IMR-90 (cell line): Measurements from ENCODE around the gene SESN2. TPM values are rescaled to one million over a fixed set of nuclear protein-coding genes. Genes with fewer than 3 reads are reported as not detected.

Source experiments
- ATAC-seq: fragments of 200-7000 bp; cut with Tn5 transposase; 2 replicates; pipeline ENCODE4 v1.9.1; 2020; ENCODE audit warnings: low read depth, mild to moderate bottlenecking, moderate library complexity
- BruUV-seq: library from RNA; stranded (reverse); fragments of 400-500 nt; replicated peaks from 2 replicates; lab custom pipeline; 2021; lab: Mats Ljungman, UMichigan
- CTCF ChIA-PET: fragments of 300-600 bp; formaldehyde crosslinking; extraction: SDS; loops from one replicate; lab custom pipeline; 2021; ENCODE audit warnings: antibody characterized with exemption; lab: Yijun Ruan, JAX
- POLR2A ChIA-PET: fragments of 300-600 bp; sonication (Branson Sonifier 250); formaldehyde crosslinking; loops from one replicate; lab custom pipeline; 2022; ENCODE audit warnings: antibody characterized with exemption; ENCODE audit not compliant: unreplicated experiment; lab: Charles Lee
- DNase-seq: peaks from one replicate; pipeline ENCODE4 v3.0.0; 2013
- H2AFZ ChIP-seq: replicated peaks from 2 replicates; pipeline ENCODE3; 2013; ENCODE audit warnings: low read length, mild to moderate bottlenecking; ENCODE audit not compliant: poor library complexity
- H2AK5ac ChIP-seq: 2 replicates; pipeline ENCODE4 v1.6.1; 2013; ENCODE audit warnings: low read depth, low read length, inconsistent platforms
- H2AK9ac ChIP-seq: replicated peaks from 2 replicates; pipeline ENCODE3; 2013; ENCODE audit warnings: mild to moderate bottlenecking, low read depth, low read length, moderate library complexity; ENCODE audit not compliant: poor library complexity
- H2BK120ac ChIP-seq: 2 replicates; pipeline ENCODE4 v1.6.1; 2013; ENCODE audit warnings: low read depth, low read length, inconsistent platforms
- H2BK15ac ChIP-seq: 3 replicates; pipeline ENCODE4 v1.6.1; 2013; ENCODE audit warnings: low read depth, low read length, inconsistent platforms
- H2BK20ac ChIP-seq: 2 replicates; pipeline ENCODE4 v1.6.1; 2013; ENCODE audit warnings: low read depth, mild to moderate bottlenecking, inconsistent platforms, low read length, moderate library complexity
- H2BK5ac ChIP-seq: 2 replicates; pipeline ENCODE4 v1.6.1; 2013; ENCODE audit warnings: mild to moderate bottlenecking, low read depth, low read length, inconsistent platforms; ENCODE audit not compliant: poor library complexity, severe bottlenecking
- H3K14ac ChIP-seq: replicated peaks from 2 replicates; pipeline ENCODE4 v1.6.1; 2013; ENCODE audit warnings: low read depth, low read length, inconsistent platforms
- H3K18ac ChIP-seq: 2 replicates; pipeline ENCODE4 v1.6.1; 2013; ENCODE audit warnings: low read depth, low read length, control low read depth
- H3K23ac ChIP-seq: 2 replicates; pipeline ENCODE4 v1.6.1; 2013; ENCODE audit warnings: low read depth, low read length, inconsistent platforms
- H3K27ac ChIP-seq: 2 replicates; pipeline ENCODE4 v1.5.1; 2013; ENCODE audit warnings: mild to moderate bottlenecking, control low read depth, low read length; ENCODE audit not compliant: insufficient read depth
- H3K27me3 ChIP-seq: 2 replicates; pipeline ENCODE4 v1.6.1; 2013; ENCODE audit warnings: low read length; ENCODE audit not compliant: control insufficient read depth, insufficient read depth
- H3K36me3 ChIP-seq: 2 replicates; pipeline ENCODE4 v1.6.1; 2013; ENCODE audit warnings: low read length, mixed read lengths; ENCODE audit not compliant: control insufficient read depth, insufficient read depth
- H3K4ac ChIP-seq: 2 replicates; pipeline ENCODE4 v1.6.1; 2013; ENCODE audit warnings: low read depth, low read length, inconsistent platforms
- H3K4me1 ChIP-seq: 2 replicates; pipeline ENCODE4 v1.6.1; 2013; ENCODE audit warnings: low read length, mixed read lengths; ENCODE audit not compliant: control insufficient read depth, insufficient read depth
- H3K4me2 ChIP-seq: 2 replicates; pipeline ENCODE4 v1.6.1; 2013; ENCODE audit warnings: low read depth, mild to moderate bottlenecking, control low read depth, low read length, moderate library complexity
- H3K4me3 ChIP-seq: 2 replicates; pipeline ENCODE4 v1.5.1; 2013; ENCODE audit warnings: low read depth, mild to moderate bottlenecking, control low read depth, low read length, moderate library complexity; ENCODE audit not compliant: insufficient read depth
- H3K56ac ChIP-seq: 2 replicates; pipeline ENCODE4 v1.6.1; 2013; ENCODE audit warnings: low read length, inconsistent platforms; ENCODE audit not compliant: insufficient read depth; ENCODE audit errors: extremely low read depth
- H3K79me1 ChIP-seq, 2 experiments: 2 replicates each; pipeline ENCODE4 v1.6.1; 2013; ENCODE audit warnings: low read length in 2 of 2, inconsistent platforms in 1 of 2, low read depth in 1 of 2
- H3K9ac ChIP-seq: 2 replicates; pipeline ENCODE4 v1.6.1; 2013; ENCODE audit warnings: low read depth, low read length, control low read depth
- H3K9me1 ChIP-seq: 2 replicates; pipeline ENCODE4 v1.6.1; 2013; ENCODE audit warnings: low read length, inconsistent platforms; ENCODE audit not compliant: insufficient read depth
- H3K9me3 ChIP-seq: 2 replicates; pipeline ENCODE4 v1.6.1; 2013; ENCODE audit warnings: low read length; ENCODE audit not compliant: control insufficient read depth, insufficient read depth
- H4K20me1 ChIP-seq: 2 replicates; pipeline ENCODE4 v1.6.1; 2013; ENCODE audit warnings: low read length, inconsistent platforms; ENCODE audit not compliant: insufficient read depth
- H4K5ac ChIP-seq: 2 replicates; pipeline ENCODE4 v1.6.1; 2013; ENCODE audit warnings: mild to moderate bottlenecking, low read depth, low read length, control low read depth
- H4K8ac ChIP-seq, 2 experiments: 2 replicates each; pipeline ENCODE4 v1.6.1; 2013; ENCODE audit warnings: low read depth in 2 of 2, low read length in 2 of 2, control low read depth in 1 of 2, inconsistent platforms in 1 of 2
- H4K91ac ChIP-seq: 2 replicates; pipeline ENCODE4 v1.6.1; 2013; ENCODE audit warnings: low read depth, low read length, inconsistent platforms; ENCODE audit not compliant: insufficient read depth
- BHLHE40 ChIP-seq: fragments of 150-350 bp; IDR thresholded peaks from 2 replicates; pipeline ENCODE4 v1.6.1; 2016; ENCODE audit warnings: mild to moderate bottlenecking, low read depth, low read length
- CEBPB ChIP-seq: IDR thresholded peaks from 2 replicates; pipeline ENCODE4 v1.6.1; 2012; ENCODE audit warnings: low read depth, low read length, improper control_type of control experiment
- CHD1 ChIP-seq: IDR thresholded peaks from 2 replicates; pipeline ENCODE4 v1.6.1; 2012; ENCODE audit warnings: low read depth, low read length, improper control_type of control experiment
- FOS ChIP-seq: fragments of 150-350 bp; IDR thresholded peaks from 2 replicates; pipeline ENCODE4 v1.6.1; 2016; ENCODE audit warnings: low read depth, low read length
- MAFK ChIP-seq: IDR thresholded peaks from 2 replicates; pipeline ENCODE4 v1.6.1; 2012; ENCODE audit warnings: low read depth, low read length, improper control_type of control experiment
- MAZ ChIP-seq: IDR thresholded peaks from 2 replicates; pipeline ENCODE4 v1.6.1; 2012; ENCODE audit warnings: low read depth, mild to moderate bottlenecking, low read length, improper control_type of control experiment, moderate library complexity, borderline replicate concordance
- MXI1 ChIP-seq: IDR thresholded peaks from 2 replicates; pipeline ENCODE4 v1.6.1; 2012; ENCODE audit warnings: low read depth, mild to moderate bottlenecking, low read length, moderate library complexity, borderline replicate concordance
- NFE2L2 ChIP-seq: fragments of 150-350 bp; IDR thresholded peaks from 2 replicates; pipeline ENCODE4 v1.6.1; 2016; ENCODE audit warnings: low read depth, mild to moderate bottlenecking, low read length
- POLR2A ChIP-seq: IDR thresholded peaks from 2 replicates; pipeline ENCODE4 v1.6.1; 2012; ENCODE audit warnings: mild to moderate bottlenecking, low read depth, low read length
- RAD21 ChIP-seq: IDR thresholded peaks from 2 replicates; pipeline ENCODE4 v1.6.1; 2012; ENCODE audit warnings: low read length, improper control_type of control experiment
- RCOR1 ChIP-seq: IDR thresholded peaks from 2 replicates; pipeline ENCODE4 v1.6.1; 2012; ENCODE audit warnings: mild to moderate bottlenecking, low read length, improper control_type of control experiment; ENCODE audit not compliant: insufficient replicate concordance
- RFX5 ChIP-seq: IDR thresholded peaks from 2 replicates; pipeline ENCODE4 v1.8.0; 2012; ENCODE audit warnings: low read depth, mild to moderate bottlenecking, low read length, moderate library complexity
- SMC3 ChIP-seq: fragments of 150-350 bp; IDR thresholded peaks from 2 replicates; pipeline ENCODE4 v1.6.1; 2016; ENCODE audit warnings: low read depth, mild to moderate bottlenecking, antibody characterized with exemption, low read length, moderate library complexity
- WGBS, 2 experiments: methylation state at CpG; one replicate each; pipeline versions ENCODE4 v1.1.5 to v1.1.7; 2013; ENCODE audit warnings: missing lambda C conversion rate in 2 of 2; ENCODE audit not compliant: insufficient read length in 1 of 2; ENCODE audit errors: extremely low coverage in 2 of 2; 5-methylcytosine and 5-hydroxymethylcytosine counted together
- dilution Hi-C: fragments of 300-500 bp; cut with HindIII; formaldehyde crosslinking; loops from one replicate; pipeline ENCODE4 v1.14.3; 2018; ENCODE audit warnings: low sequenced_read_pairs; ENCODE audit not compliant: unreplicated experiment
- in situ Hi-C: fragments of 300-500 bp; cut with MboI; formaldehyde crosslinking; loops from 3 replicates; pipeline ENCODE4 v1.14.3; 2019; ENCODE audit warnings: low sequenced_read_pairs, inconsistent platforms, mixed read lengths
- intact Hi-C: fragments of 100-400 bp; cut with micrococcal nuclease; formaldehyde crosslinking; loops from 2 replicates; pipeline ENCODE4 v1.10.0; 2022
- polyA plus RNA-seq, 3 experiments: library from polyadenylated mRNA; depleted of rRNA; stranded (reverse); fragments of >200 nt; gene quantifications; 2 replicates each; pipeline ENCODE4 v1.2.3, GENCODE V29; 2012; ENCODE audit warnings: low replicate concordance in 1 of 3
- total RNA-seq: library from RNA; depleted of rRNA; stranded (reverse); fragments of >200 nt; gene quantifications from 2 replicates; pipeline ENCODE4 v1.2.3, GENCODE V29; 2012
- TF ChIP-seq, protein P1 (sequence below): fragments of 150-350 bp; IDR thresholded peaks from 2 replicates; pipeline ENCODE4 v1.6.1; 2016; ENCODE audit warnings: low read depth, mild to moderate bottlenecking, low read length, moderate library complexity, borderline replicate concordance
- TF ChIP-seq, protein P2 (sequence below): conservative IDR thresholded peaks from 2 replicates; pipeline ENCODE4 v1.5.1; 2012; ENCODE audit warnings: mild to moderate bottlenecking, low read depth, low read length, improper control_type of control experiment
- TF ChIP-seq, protein P3 (sequence below): fragments of 150-350 bp; IDR thresholded peaks from 2 replicates; pipeline ENCODE4 v1.6.1; 2017; ENCODE audit warnings: mild to moderate bottlenecking, antibody characterized with exemption, low read length, low read depth

The SESN2 gene
- total and polyA plus RNA-seq, 2 of the 4 experiments (the other 2 are of a cell fraction): 10.2 to 20.9 TPM

DNA sequence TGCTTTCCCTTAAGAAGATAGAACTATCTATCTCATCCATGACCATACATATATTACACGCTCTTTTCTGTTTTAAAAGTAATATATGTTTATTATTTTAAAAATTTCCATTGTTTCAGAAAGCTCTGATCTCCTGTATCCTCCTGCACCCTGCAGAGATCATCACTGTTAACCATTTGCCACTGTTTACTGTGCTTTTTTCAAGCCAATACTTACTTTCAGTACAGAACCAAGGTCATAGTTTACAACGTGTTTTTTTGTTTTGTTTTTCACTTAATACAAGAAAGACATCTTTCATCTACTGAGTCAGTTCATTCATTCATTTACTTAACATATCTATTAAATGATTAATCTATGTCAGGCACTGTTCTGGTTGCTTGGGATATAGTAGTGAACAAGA is 10.2 kb downstream of the SESN2 start:
- ChIA-PET POLR2A (interaction anchor here (0.6 kb wide), 1 partner anchor 74 kb away, joined by 14 read pairs; no protein-coding TSS in a partner anchor), CTCF (interaction anchor here (0.7 kb wide), 1 partner anchor 107 kb away, joined by 3 read pairs; no protein-coding TSS in a partner anchor)
- DNase-seq (no peak), ATAC-seq (no peak)
- Histone ChIP-seq H4K8ac (no peak overlapping the region), H3K79me1 (peaks cover 32 to 87% of the 10 kb centered on the region in 2 experiments), H2BK5ac (no peak overlapping the region), H3K14ac (no peak overlapping the region), H2BK20ac (no peak overlapping the region), H3K27me3 (no peaks in the 10 kb centered on the region), H3K27ac (no peak overlapping the region), H4K20me1 (peaks cover 100% of the 10 kb centered on the region), H3K4ac (no peak overlapping the region), H3K9me1 (peaks cover 26% of the 10 kb centered on the region), H3K36me3 (peaks cover 39% of the 10 kb centered on the region), H4K91ac (no peak overlapping the region), H3K4me3 (no peak overlapping the region), H3K9me3 (no peaks in the 10 kb centered on the region), H2BK15ac (no peak overlapping the region), H3K4me2 (no peak overlapping the region), H4K5ac (no peak overlapping the region), H2AFZ (no peak overlapping the region), H3K18ac (no peak overlapping the region), H3K23ac (no peak overlapping the region), H2AK5ac (no peak overlapping the region), H3K56ac (no peak overlapping the region), H2BK120ac (no peak overlapping the region), H3K9ac (no peak overlapping the region), H3K4me1 (peaks cover 8% of the 10 kb centered on the region), H2AK9ac (no peak overlapping the region)
- no CpG with 5 or more reads among the region's 2 CpGs for WGBS, 2 experiments
- BruUV-seq: no TSS peak
- in situ Hi-C loops (no loop called here), intact Hi-C loops (no loop called here), dilution Hi-C loops (no loop called here)
- TF ChIP-seq CHD1: no peak
- no peak for TF ChIP-seq CEBPB
- TF ChIP-seq, protein P1, sequence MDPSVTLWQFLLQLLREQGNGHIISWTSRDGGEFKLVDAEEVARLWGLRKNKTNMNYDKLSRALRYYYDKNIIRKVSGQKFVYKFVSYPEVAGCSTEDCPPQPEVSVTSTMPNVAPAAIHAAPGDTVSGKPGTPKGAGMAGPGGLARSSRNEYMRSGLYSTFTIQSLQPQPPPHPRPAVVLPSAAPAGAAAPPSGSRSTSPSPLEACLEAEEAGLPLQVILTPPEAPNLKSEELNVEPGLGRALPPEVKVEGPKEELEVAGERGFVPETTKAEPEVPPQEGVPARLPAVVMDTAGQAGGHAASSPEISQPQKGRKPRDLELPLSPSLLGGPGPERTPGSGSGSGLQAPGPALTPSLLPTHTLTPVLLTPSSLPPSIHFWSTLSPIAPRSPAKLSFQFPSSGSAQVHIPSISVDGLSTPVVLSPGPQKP: no peak
- TF ChIP-seq, protein P2, sequence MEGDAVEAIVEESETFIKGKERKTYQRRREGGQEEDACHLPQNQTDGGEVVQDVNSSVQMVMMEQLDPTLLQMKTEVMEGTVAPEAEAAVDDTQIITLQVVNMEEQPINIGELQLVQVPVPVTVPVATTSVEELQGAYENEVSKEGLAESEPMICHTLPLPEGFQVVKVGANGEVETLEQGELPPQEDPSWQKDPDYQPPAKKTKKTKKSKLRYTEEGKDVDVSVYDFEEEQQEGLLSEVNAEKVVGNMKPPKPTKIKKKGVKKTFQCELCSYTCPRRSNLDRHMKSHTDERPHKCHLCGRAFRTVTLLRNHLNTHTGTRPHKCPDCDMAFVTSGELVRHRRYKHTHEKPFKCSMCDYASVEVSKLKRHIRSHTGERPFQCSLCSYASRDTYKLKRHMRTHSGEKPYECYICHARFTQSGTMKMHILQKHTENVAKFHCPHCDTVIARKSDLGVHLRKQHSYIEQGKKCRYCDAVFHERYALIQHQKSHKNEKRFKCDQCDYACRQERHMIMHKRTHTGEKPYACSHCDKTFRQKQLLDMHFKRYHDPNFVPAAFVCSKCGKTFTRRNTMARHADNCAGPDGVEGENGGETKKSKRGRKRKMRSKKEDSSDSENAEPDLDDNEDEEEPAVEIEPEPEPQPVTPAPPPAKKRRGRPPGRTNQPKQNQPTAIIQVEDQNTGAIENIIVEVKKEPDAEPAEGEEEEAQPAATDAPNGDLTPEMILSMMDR: no peak
- no peak for TF ChIP-seq POLR2A
- TF ChIP-seq MXI1: no peak
- no peak for TF ChIP-seq MAZ
- no peak for TF ChIP-seq RAD21
- TF ChIP-seq RCOR1: no peak
- no peak for TF ChIP-seq MAFK
- no peak for TF ChIP-seq FOS
- TF ChIP-seq NFE2L2: no peak
- no peak for TF ChIP-seq SMC3
- TF ChIP-seq BHLHE40: no peak
- TF ChIP-seq, protein P3, sequence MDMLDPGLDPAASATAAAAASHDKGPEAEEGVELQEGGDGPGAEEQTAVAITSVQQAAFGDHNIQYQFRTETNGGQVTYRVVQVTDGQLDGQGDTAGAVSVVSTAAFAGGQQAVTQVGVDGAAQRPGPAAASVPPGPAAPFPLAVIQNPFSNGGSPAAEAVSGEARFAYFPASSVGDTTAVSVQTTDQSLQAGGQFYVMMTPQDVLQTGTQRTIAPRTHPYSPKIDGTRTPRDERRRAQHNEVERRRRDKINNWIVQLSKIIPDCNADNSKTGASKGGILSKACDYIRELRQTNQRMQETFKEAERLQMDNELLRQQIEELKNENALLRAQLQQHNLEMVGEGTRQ: no peak
- no peak for TF ChIP-seq RFX5
